ENCODE results near the gene TMEM62. TPM values are rescaled to one million over a fixed set of nuclear protein-coding genes. Genes with fewer than 3 reads are reported as not detected.

TMEM62 gene
- 9.2 and 11.7 TPM in 2 replicates for total RNA-seq

GRCh38 chr15:43133430-43134156 is at the start of gene TMEM62:
Gene TMEM62 (plus strand): TSS chr15:43133586. CDS start chr15:43133803, 217 bp downstream.

GRCh38 chr15:43105778-43106485 is 27.5 kb upstream of the TMEM62 start, which contains the start of gene UBR1:
Gene UBR1 (minus strand): TSS chr15:43106038. CDS start chr15:43106022, 16 bp downstream.

GRCh38 chr15:43185157-43186002 is 52.0 kb downstream of the TMEM62 start, which contains the start of gene CCNDBP1:
Gene CCNDBP1 (plus strand): TSS chr15:43185403. CDS start chr15:43185499, 96 bp downstream.

GRCh38 chr15:43220991-43221403 is 87.6 kb downstream of the TMEM62 start, which contains the start of gene EPB42:
Gene EPB42 (minus strand): TSS chr15:43221018. CDS start chr15:43220825, 193 bp downstream.

Other genes with a start within 250 kb of the TMEM62 start
- gene TTBK2, start 212.8 kb upstream of the TMEM62 start, total RNA-seq, result 6.3 and 7.8 TPM in 2 replicates
- 33.6 and 35.0 TPM in 2 replicates for gene UBR1, start 27.5 kb upstream of the TMEM62 start, total RNA-seq
- 54.5 and 56.8 TPM in 2 replicates for gene CCNDBP1, start 51.8 kb downstream of the TMEM62 start, total RNA-seq
- gene EPB42, start 87.4 kb downstream of the TMEM62 start, total RNA-seq, result not detected in 2 replicates
- gene TGM5, start 133.3 kb downstream of the TMEM62 start, total RNA-seq, result not detected in 2 replicates
- not detected in 2 replicates for gene TGM7, start 168.7 kb downstream of the TMEM62 start, total RNA-seq
- gene LCMT2, start 197.0 kb downstream of the TMEM62 start, total RNA-seq, result 5.3 and 7.9 TPM in 2 replicates
- 20.2 and 21.1 TPM in 2 replicates for gene ZSCAN29, start 237.5 kb downstream of the TMEM62 start, total RNA-seq
- 9.1 and 9.8 TPM in 2 replicates for gene TUBGCP4, start 237.5 kb downstream of the TMEM62 start, total RNA-seq